ENCODE data around the gene NDUFV3. TPM values are rescaled to one million over a fixed set of nuclear protein-coding genes. Genes with fewer than 3 reads are reported as not detected.

The NDUFV3 gene
- total RNA-seq, 2 experiments from 2014 or later, result 23.1 to 29.4 TPM

DNA sequence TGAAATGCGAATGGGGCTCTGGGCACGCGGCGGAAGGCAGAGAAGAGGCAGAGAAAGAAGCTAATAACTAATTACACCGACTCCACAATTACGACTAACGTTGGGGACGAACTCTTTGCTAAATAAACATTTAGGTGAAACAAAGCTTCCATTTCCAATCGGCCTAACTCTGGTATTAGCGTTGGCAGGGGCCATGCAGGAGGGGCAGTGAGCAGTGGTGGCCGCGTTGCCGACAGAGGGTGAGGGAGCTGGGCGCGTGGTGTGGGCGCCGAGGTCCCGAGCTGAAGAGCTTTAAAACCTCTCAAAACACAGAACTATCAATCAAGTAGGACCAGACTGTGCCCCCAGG lies 553 bp upstream of the NDUFV3 start:
- no peak for DNase-seq (ENCODE audit: low spot score)
- H3K36me3 ChIP-seq (ENCODE audit: insufficient read depth, low read length), result peaks cover 9% of the 10 kb centered on the region; the same call in 1 of the 2 replicates
- CTCF ChIA-PET (ENCODE audit: unreplicated experiment), result interaction anchor here (0.6 kb wide), 1 partner anchor 436 kb away, joined by 3 read pairs; no protein-coding TSS in a partner anchor
- H3K79me2 ChIP-seq (ENCODE audit: insufficient read depth, low read depth, low read length), result peaks cover 13% of the 10 kb centered on the region; the same call in 1 of the 2 replicates
- POLR2A ChIA-PET, result interaction anchor here (0.8 to 1.9 kb wide), 6 partner anchors 11 to 770 kb away, joined by 3 to 8 read pairs (median 5); no protein-coding TSS in a partner anchor
- H3K4me3 ChIP-seq (ENCODE audit: low read depth, low read length, poor library complexity, severe bottlenecking), result peak overlapping the region; percentile 92
- intact Hi-C loops (cut with micrococcal nuclease; ENCODE audit: unreplicated experiment), result loop anchor here (2.0 kb wide), 1 partner anchor 14 kb away; the partner anchor contains the start of gene WDR4
- TF ChIP-seq, protein P1, sequence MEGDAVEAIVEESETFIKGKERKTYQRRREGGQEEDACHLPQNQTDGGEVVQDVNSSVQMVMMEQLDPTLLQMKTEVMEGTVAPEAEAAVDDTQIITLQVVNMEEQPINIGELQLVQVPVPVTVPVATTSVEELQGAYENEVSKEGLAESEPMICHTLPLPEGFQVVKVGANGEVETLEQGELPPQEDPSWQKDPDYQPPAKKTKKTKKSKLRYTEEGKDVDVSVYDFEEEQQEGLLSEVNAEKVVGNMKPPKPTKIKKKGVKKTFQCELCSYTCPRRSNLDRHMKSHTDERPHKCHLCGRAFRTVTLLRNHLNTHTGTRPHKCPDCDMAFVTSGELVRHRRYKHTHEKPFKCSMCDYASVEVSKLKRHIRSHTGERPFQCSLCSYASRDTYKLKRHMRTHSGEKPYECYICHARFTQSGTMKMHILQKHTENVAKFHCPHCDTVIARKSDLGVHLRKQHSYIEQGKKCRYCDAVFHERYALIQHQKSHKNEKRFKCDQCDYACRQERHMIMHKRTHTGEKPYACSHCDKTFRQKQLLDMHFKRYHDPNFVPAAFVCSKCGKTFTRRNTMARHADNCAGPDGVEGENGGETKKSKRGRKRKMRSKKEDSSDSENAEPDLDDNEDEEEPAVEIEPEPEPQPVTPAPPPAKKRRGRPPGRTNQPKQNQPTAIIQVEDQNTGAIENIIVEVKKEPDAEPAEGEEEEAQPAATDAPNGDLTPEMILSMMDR (conservative IDR thresholded peaks at IDR 0.05; ENCODE audit: low read length), result no peak
- no peak for TF ChIP-seq EZH2phosphoT487 (IDR thresholded peaks at IDR 0.05; ENCODE audit: borderline replicate concordance, low read depth, low read length)
- H3K9me3 ChIP-seq (ENCODE audit: low read length), result no peaks in the 10 kb centered on the region
- peaks cover 14% of the 10 kb centered on the region for H3K4me1 ChIP-seq (ENCODE audit: insufficient read depth, low read length, poor library complexity, severe bottlenecking)
- peak overlapping the region; percentile 64; the same call in 1 of the 2 replicates for H2AFZ ChIP-seq (ENCODE audit: low read length)
- H3K4me2 ChIP-seq (ENCODE audit: low read length), result peak overlapping the region; percentile 93
- peak overlapping the region; percentile 45 for H3K27ac ChIP-seq (ENCODE audit: low read depth, low read length, poor library complexity, severe bottlenecking)
- no peaks in the 10 kb centered on the region for H4K20me1 ChIP-seq (ENCODE audit: insufficient read depth, low read length)
- TSS peak; percentile 97 for BruUV-seq (replicated peaks)
- no peaks in the 10 kb centered on the region for H3K9me2 ChIP-seq (ENCODE audit: insufficient read depth, low read length)

DNA sequence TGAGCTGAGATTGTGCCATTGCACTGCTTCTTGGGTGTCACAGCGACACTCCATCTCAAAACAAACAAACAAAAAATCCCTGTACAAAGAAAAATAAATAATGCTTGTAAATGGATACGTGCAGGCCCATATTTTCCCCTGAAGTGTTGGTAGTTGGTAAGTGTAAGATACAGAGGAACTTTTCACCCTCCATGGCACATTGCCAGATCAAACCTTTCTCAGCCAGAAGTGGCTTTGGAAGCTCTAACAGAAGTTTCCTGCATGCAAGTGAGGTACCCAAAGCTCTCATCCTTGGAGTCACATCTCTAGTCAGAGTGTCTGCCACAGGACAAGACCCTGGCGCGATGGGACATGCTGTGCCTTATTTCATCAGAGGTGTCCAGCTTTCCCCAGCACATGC lies 7.3 kb downstream of the NDUFV3 start:
- Histone ChIP-seq H3K4me2 (ENCODE audit: low read length) (no peak overlapping the region), H3K4me1 (ENCODE audit: insufficient read depth, low read length, poor library complexity, severe bottlenecking) (no peaks in the 10 kb centered on the region), H3K9me3 (ENCODE audit: low read length) (no peaks in the 10 kb centered on the region), H2AFZ (ENCODE audit: low read length) (no peak overlapping the region), H3K9me2 (ENCODE audit: insufficient read depth, low read length) (no peaks in the 10 kb centered on the region), H3K36me3 (ENCODE audit: insufficient read depth, low read length) (peaks cover 42% of the 10 kb centered on the region), H3K27ac (ENCODE audit: low read depth, low read length, poor library complexity, severe bottlenecking) (no peak overlapping the region), H4K20me1 (ENCODE audit: insufficient read depth, low read length) (no peaks in the 10 kb centered on the region), H3K4me3 (ENCODE audit: low read depth, low read length, poor library complexity, severe bottlenecking) (no peak overlapping the region), H3K79me2 (ENCODE audit: insufficient read depth, low read depth, low read length) (no peaks in the 10 kb centered on the region)
- DNase-seq (ENCODE audit: low spot score), result no peak
- no TSS peak for BruUV-seq (replicated peaks)
- TF ChIP-seq EZH2phosphoT487 (IDR thresholded peaks at IDR 0.05; ENCODE audit: borderline replicate concordance, low read depth, low read length), result no peak
- TF ChIP-seq, protein P1 (conservative IDR thresholded peaks at IDR 0.05; ENCODE audit: low read length), result no peak
- ChIA-PET CTCF (ENCODE audit: unreplicated experiment) (no interaction called here), POLR2A (no interaction called here)
- intact Hi-C loops (cut with micrococcal nuclease; ENCODE audit: unreplicated experiment), result loop anchor here (10.0 kb wide), 1 partner anchor 54 kb away; no protein-coding TSS in a partner anchor

DNA sequence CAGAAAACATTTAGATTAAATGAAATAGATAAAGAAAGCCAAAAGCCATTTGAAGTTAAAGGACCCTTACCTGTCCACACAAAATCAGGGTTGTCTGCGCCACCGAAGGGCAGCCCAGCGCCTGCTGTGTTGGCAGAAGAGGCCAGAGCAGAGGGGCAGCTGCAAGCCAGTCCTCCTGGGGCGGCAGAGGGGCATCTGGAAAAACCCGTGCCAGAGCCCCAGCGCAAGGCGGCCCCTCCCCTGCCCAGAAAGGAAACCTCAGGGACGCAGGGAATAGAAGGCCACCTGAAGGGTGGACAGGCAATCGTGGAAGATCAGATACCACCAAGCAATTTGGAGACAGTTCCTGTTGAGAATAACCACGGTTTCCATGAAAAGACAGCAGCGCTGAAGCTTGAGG lies 10.7 kb downstream of the NDUFV3 start:
- ChIA-PET POLR2A (no interaction called here), CTCF (ENCODE audit: unreplicated experiment) (no interaction called here)
- no peak overlapping the region for H3K4me2 ChIP-seq (ENCODE audit: low read length)
- H3K27ac ChIP-seq (ENCODE audit: low read depth, low read length, poor library complexity, severe bottlenecking), result no peak overlapping the region
- no peaks in the 10 kb centered on the region for H3K9me3 ChIP-seq (ENCODE audit: low read length)
- no peaks in the 10 kb centered on the region for H3K4me1 ChIP-seq (ENCODE audit: insufficient read depth, low read length, poor library complexity, severe bottlenecking)
- no peak overlapping the region for H3K4me3 ChIP-seq (ENCODE audit: low read depth, low read length, poor library complexity, severe bottlenecking)
- no peak overlapping the region for H2AFZ ChIP-seq (ENCODE audit: low read length)
- peaks cover 44% of the 10 kb centered on the region for H3K36me3 ChIP-seq (ENCODE audit: insufficient read depth, low read length)
- H3K9me2 ChIP-seq (ENCODE audit: insufficient read depth, low read length), result no peaks in the 10 kb centered on the region
- intact Hi-C loops (cut with micrococcal nuclease; ENCODE audit: unreplicated experiment), result loop anchor here (10.0 kb wide), 1 partner anchor 51 kb away; no protein-coding TSS in a partner anchor
- BruUV-seq (replicated peaks), result TSS peak; percentile 58
- TF ChIP-seq EZH2phosphoT487 (IDR thresholded peaks at IDR 0.05; ENCODE audit: borderline replicate concordance, low read depth, low read length), result no peak
- TF ChIP-seq, protein P1 (conservative IDR thresholded peaks at IDR 0.05; ENCODE audit: low read length), result no peak
- no peak for DNase-seq (ENCODE audit: low spot score)
- no peaks in the 10 kb centered on the region for H3K79me2 ChIP-seq (ENCODE audit: insufficient read depth, low read depth, low read length)
- H4K20me1 ChIP-seq (ENCODE audit: insufficient read depth, low read length), result no peaks in the 10 kb centered on the region
